ENCODE results near the gene CAV3.
"Not testable (repeated sequence)": the region's sequence is repeated elsewhere in the genome, so short reads cannot be mapped to it uniquely, and the experiment has no call there.

DNA sequence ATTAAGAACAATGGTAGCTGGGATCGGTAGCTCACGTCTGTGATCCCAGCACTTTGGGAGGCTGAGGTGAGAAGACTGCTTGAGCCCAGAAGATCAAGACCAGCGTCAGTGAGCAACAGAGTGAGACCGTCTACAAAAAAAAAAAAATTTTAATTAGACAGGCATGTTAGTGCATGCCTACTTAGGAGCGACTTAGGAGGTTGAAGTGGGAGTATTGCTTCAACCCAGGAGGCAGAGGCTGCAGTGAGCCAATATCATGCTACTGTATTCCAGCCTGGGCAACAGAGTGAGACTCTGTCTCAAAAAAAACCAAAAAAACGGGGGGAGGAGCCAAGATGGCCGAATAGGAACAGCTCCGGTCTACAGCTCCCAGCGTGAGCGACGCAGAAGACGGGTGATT is 17.8 kb upstream of the CAV3 start:
- TF ChIP-seq CTCF (IDR thresholded peaks at IDR 0.05 in 2 of 3, conservative IDR thresholded peaks at IDR 0.05 in 1 of 3; ENCODE audit: borderline replicate concordance in 1 of 3, insufficient read depth in 1 of 3, low read depth in 2 of 3, low read length in 2 of 3); CEBPB (IDR thresholded peaks at IDR 0.05; ENCODE audit: low read depth); TCF7L2 (IDR thresholded peaks at IDR 0.05; ENCODE audit: borderline replicate concordance, extremely low read depth, insufficient read depth, insufficient read length); EZH2 (IDR thresholded peaks at IDR 0.05); POLR2AphosphoS5 (IDR thresholded peaks at IDR 0.05; ENCODE audit: low read depth, low read length): not testable (repeated sequence)
